Mammary epithelial cell (primary cell): ENCODE results near the gene ZNF283.

ENCODE experiments used
- CTCF ChIP-seq, 2 donors: IDR thresholded peaks in 1 of 2; conservative IDR thresholded peaks in 1 of 2; 2 replicates each; pipeline ENCODE4 v1.5.1; 2011 to 2012; ENCODE audit warnings: inconsistent platforms in 2 of 2, low read length in 2 of 2, mild to moderate bottlenecking in 2 of 2, control low read depth in 1 of 2, low read depth in 1 of 2; ENCODE audit not compliant: insufficient read depth in 1 of 2; ENCODE audit errors: extremely low read depth in 1 of 2
- EZH2 ChIP-seq: IDR thresholded peaks from 2 replicates; pipeline ENCODE4 v1.6.1; 2012; ENCODE audit warnings: low read length, inconsistent platforms, borderline replicate concordance

DNA sequence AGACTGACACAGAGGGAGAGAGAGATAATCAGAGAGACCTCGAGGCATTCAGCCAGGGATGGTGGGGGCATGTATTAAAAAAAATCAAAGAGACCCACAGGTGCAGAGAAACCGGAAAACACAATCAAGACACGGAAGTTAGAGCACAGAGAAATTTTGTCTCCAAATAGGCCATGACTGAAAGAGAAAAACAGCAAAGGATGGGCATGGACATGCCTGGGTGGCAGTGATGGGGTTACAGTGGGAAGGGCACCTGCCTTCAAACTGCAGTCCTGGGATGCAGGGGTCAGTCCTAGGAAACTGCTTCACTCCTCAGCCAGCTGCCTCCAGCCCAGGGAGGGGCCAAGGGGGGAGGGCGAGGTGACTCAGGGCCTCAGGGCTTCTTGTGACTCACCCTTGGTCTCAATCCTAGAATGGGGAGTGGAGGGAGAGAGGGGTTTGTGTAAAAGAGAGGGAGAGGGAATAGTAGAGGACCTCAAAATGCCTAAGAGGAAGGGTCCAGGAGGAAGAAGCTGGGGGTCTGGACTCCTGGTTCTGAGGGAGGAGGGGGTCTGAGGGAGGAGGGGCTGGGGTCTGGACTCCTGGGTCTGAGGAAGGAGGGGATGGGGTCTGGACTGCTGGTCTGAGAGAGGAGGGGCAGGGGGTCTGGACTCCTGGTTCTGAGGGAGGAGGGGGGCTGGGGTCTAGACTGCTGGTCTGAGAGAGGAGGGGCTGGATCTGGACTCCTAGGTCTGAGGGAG lies 42.7 kb upstream of the ZNF283 start:
- TF ChIP-seq CTCF (conservative IDR thresholded peaks at IDR 0.05 in 1 of 2, IDR thresholded peaks at IDR 0.05 in 1 of 2; ENCODE audit: extremely low read depth in 1 of 2, insufficient read depth in 1 of 2, low read depth in 1 of 2, low read length in 2 of 2) (no peak), EZH2 (no peak)
